ENCODE measurements around the gene LYZL4. TPM values are rescaled to one million over a fixed set of nuclear protein-coding genes. Genes with fewer than 3 reads are reported as not detected.

The LYZL4 gene
- total and polyA plus RNA-seq, 2 of the 13 experiments (the other 11 are each of a cell fraction or from before 2014, with no cell fraction given) = not detected

GRCh38 chr3:42421818-42422796 lies 11.7 kb upstream of the LYZL4 start (continued):
- TF ChIP-seq REPIN1 (CRISPR knock-in tag; IDR thresholded peaks at IDR 0.05; ENCODE audit: borderline replicate concordance, low read depth) (peak; percentile 73; the same call in 1 of the 2 replicates), ZNF121 (CRISPR knock-in tag; IDR thresholded peaks at IDR 0.05) (no peak), HDAC1 (CRISPR knock-in tag; IDR thresholded peaks at IDR 0.05) (peak; percentile 84), MEIS1 (CRISPR knock-in tag; IDR thresholded peaks at IDR 0.05; ENCODE audit: borderline replicate concordance) (peak; percentile 91; the same call in 1 of the 2 replicates), ZNF788 (CRISPR knock-in tag; IDR thresholded peaks at IDR 0.05; ENCODE audit: borderline replicate concordance) (peak; percentile 82; the same call in 1 of the 2 replicates), TERF1 (CRISPR knock-in tag; IDR thresholded peaks at IDR 0.05) (no peak), RELA (CRISPR knock-in tag; IDR thresholded peaks at IDR 0.05) (no peak), KLF11 (CRISPR knock-in tag; IDR thresholded peaks at IDR 0.05) (no peak), JARID2 (CRISPR knock-in tag; IDR thresholded peaks at IDR 0.05; ENCODE audit: insufficient replicate concordance) (no peak), NFIC (IDR thresholded peaks at IDR 0.05; ENCODE audit: low read length) (peak; percentile 93), HDAC6 (IDR thresholded peaks at IDR 0.05; ENCODE audit: low read depth, low read length) (no peak), HNF4A (CRISPR knock-in tag; IDR thresholded peaks at IDR 0.05) (peak; percentile 98), FOXA3 (CRISPR knock-in tag; IDR thresholded peaks at IDR 0.05) (peak; percentile 93), ZNF20 (CRISPR knock-in tag; IDR thresholded peaks at IDR 0.05) (no peak), PCBP1 (IDR thresholded peaks at IDR 0.05; ENCODE audit: borderline replicate concordance, low read depth, low read length) (no peak), XRCC5 (optimal IDR thresholded peaks at IDR 0.05; ENCODE audit: low read length) (no peak), ZBTB21 (CRISPR knock-in tag; IDR thresholded peaks at IDR 0.05) (no peak; the same call in 1 of the 2 replicates), GPN1 (CRISPR knock-in tag; IDR thresholded peaks at IDR 0.05; ENCODE audit: borderline replicate concordance) (no peak), ZSCAN22 (CRISPR knock-in tag; IDR thresholded peaks at IDR 0.05) (no peak)
- TF ChIP-seq, protein P1, sequence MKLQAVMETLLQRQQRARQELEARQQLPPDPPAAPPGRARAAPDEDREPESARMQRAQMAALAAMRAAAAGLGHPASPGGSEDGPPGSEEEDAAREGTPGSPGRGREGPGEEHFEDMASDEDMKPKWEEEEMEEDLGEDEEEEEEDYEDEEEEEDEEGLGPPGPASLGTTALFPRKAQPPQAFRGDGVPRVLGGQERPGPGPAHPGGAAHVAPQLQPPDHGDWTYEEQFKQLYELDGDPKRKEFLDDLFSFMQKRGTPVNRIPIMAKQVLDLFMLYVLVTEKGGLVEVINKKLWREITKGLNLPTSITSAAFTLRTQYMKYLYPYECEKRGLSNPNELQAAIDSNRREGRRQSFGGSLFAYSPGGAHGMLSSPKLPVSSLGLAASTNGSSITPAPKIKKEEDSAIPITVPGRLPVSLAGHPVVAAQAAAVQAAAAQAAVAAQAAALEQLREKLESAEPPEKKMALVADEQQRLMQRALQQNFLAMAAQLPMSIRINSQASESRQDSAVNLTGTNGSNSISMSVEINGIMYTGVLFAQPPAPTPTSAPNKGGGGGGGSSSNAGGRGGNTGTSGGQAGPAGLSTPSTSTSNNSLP (IDR thresholded peaks at IDR 0.05; ENCODE audit: low read depth, low read length) = peak; percentile 99
- TF ChIP-seq, protein P2, sequence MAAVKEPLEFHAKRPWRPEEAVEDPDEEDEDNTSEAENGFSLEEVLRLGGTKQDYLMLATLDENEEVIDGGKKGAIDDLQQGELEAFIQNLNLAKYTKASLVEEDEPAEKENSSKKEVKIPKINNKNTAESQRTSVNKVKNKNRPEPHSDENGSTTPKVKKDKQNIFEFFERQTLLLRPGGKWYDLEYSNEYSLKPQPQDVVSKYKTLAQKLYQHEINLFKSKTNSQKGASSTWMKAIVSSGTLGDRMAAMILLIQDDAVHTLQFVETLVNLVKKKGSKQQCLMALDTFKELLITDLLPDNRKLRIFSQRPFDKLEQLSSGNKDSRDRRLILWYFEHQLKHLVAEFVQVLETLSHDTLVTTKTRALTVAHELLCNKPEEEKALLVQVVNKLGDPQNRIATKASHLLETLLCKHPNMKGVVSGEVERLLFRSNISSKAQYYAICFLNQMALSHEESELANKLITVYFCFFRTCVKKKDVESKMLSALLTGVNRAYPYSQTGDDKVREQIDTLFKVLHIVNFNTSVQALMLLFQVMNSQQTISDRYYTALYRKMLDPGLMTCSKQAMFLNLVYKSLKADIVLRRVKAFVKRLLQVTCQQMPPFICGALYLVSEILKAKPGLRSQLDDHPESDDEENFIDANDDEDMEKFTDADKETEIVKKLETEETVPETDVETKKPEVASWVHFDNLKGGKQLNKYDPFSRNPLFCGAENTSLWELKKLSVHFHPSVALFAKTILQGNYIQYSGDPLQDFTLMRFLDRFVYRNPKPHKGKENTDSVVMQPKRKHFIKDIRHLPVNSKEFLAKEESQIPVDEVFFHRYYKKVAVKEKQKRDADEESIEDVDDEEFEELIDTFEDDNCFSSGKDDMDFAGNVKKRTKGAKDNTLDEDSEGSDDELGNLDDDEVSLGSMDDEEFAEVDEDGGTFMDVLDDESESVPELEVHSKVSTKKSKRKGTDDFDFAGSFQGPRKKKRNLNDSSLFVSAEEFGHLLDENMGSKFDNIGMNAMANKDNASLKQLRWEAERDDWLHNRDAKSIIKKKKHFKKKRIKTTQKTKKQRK (IDR thresholded peaks at IDR 0.05; ENCODE audit: low read length) = no peak
- TF ChIP-seq, protein P3, sequence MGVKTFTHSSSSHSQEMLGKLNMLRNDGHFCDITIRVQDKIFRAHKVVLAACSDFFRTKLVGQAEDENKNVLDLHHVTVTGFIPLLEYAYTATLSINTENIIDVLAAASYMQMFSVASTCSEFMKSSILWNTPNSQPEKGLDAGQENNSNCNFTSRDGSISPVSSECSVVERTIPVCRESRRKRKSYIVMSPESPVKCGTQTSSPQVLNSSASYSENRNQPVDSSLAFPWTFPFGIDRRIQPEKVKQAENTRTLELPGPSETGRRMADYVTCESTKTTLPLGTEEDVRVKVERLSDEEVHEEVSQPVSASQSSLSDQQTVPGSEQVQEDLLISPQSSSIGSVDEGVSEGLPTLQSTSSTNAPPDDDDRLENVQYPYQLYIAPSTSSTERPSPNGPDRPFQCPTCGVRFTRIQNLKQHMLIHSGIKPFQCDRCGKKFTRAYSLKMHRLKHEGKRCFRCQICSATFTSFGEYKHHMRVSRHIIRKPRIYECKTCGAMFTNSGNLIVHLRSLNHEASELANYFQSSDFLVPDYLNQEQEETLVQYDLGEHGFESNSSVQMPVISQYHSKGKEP (CRISPR knock-in tag; IDR thresholded peaks at IDR 0.05) = no peak

Measured in HepG2 (cell line).